CD4-positive, alpha-beta T cell (primary cell): ENCODE results near the gene MPRIP. TPM values are rescaled to one million over a fixed set of nuclear protein-coding genes. Genes with fewer than 3 reads are reported as not detected.

Source experiments
- ATAC-seq: fragments of 200-7000 bp; cut with Tn5 transposase; one replicate; pipeline ENCODE4 v1.10.0; 2022; ENCODE audit warnings: mild to moderate bottlenecking; ENCODE audit not compliant: poor library complexity
- CTCF ChIA-PET: fragments of 350-600 bp; sonication (Branson Sonifier 250); formaldehyde crosslinking; loops from one replicate; lab custom pipeline; 2021; ENCODE audit warnings: antibody characterized with exemption, inconsistent platforms; lab: Charles Lee
- POLR2A ChIA-PET: fragments of 350-600 bp; sonication (Branson Sonifier 250); formaldehyde crosslinking; loops from one replicate; lab custom pipeline; 2021; ENCODE audit warnings: antibody characterized with exemption, inconsistent platforms; lab: Charles Lee
- DNase-seq, 14 experiments: peaks; one replicate each; pipeline ENCODE4 v3.0.0-alpha.2; 2013 to 2020; ENCODE audit warnings: mixed read lengths in 2 of 14
- H3K27ac ChIP-seq, 2 donors: one replicate each; pipeline versions ENCODE4 v1.5.1 to v1.7.0; 2013; ENCODE audit warnings: low read length in 2 of 2, low read depth in 1 of 2, mild to moderate bottlenecking in 1 of 2
- H3K27me3 ChIP-seq, 2 experiments: 1 replicate in 1 of 2; 2 replicates in 1 of 2; pipeline versions ENCODE4 v1.6.1 to v1.7.0; 2013; ENCODE audit warnings: low read length in 2 of 2, control low read depth in 1 of 2, mild to moderate bottlenecking in 1 of 2, moderate library complexity in 1 of 2; ENCODE audit not compliant: insufficient read depth in 2 of 2, control insufficient read depth in 1 of 2
- H3K36me3 ChIP-seq: one replicate; pipeline ENCODE4 v1.6.1; 2013; ENCODE audit warnings: low read length, control low read depth; ENCODE audit not compliant: insufficient read depth
- H3K4me1 ChIP-seq: one replicate; pipeline ENCODE4 v1.6.1; 2013; ENCODE audit warnings: low read length, control low read depth; ENCODE audit not compliant: insufficient read depth
- H3K4me3 ChIP-seq: one replicate; pipeline ENCODE4 v1.5.1; 2013; ENCODE audit warnings: mild to moderate bottlenecking, low read length, moderate library complexity
- H3K9me3 ChIP-seq, 2 experiments: 1 replicate in 1 of 2; 2 replicates in 1 of 2; pipeline versions ENCODE4 v1.6.1 to v1.7.0; 2013; ENCODE audit warnings: low read length in 2 of 2, mild to moderate bottlenecking in 2 of 2, control low read depth in 1 of 2, moderate library complexity in 1 of 2; ENCODE audit not compliant: control insufficient read depth in 1 of 2, insufficient read depth in 1 of 2
- H3K27ac Mint-ChIP-seq: one replicate; pipeline ENCODE4 v1.8.0; 2020; ENCODE audit warnings: mixed read lengths
- H3K27me3 Mint-ChIP-seq: one replicate; pipeline ENCODE4 v1.8.0; 2021; ENCODE audit warnings: mixed read lengths
- H3K36me3 Mint-ChIP-seq: one replicate; pipeline ENCODE4 v1.8.0; 2021; ENCODE audit warnings: low read depth, mixed read lengths
- H3K4me1 Mint-ChIP-seq: one replicate; pipeline ENCODE4 v1.8.0; 2021; ENCODE audit warnings: low read depth, mixed read lengths
- H3K4me3 Mint-ChIP-seq: one replicate; pipeline ENCODE4 v1.8.0; 2020; ENCODE audit warnings: mild to moderate bottlenecking, mixed read lengths
- H3K9me3 Mint-ChIP-seq: one replicate; pipeline ENCODE4 v1.8.0; 2020; ENCODE audit warnings: mixed read lengths
- intact Hi-C, 2 experiments: fragments of 100-400 bp; cut with DNase I in 1 of 2; cut with micrococcal nuclease in 1 of 2; formaldehyde crosslinking; loops; one replicate each; pipeline versions ENCODE4 v1.15.1 to v1.9.0; 2023 to 2025; cut with DNase I, micrococcal nuclease
- total RNA-seq, 174 experiments: library from RNA in 2 of 174; stranded (reverse) in 2 of 174; gene quantifications; one replicate each; pipeline ENCODE4 v1.2.3 and lab custom pipeline; 2021 to 2026
- TF ChIP-seq, protein P1 (sequence below): fragments of 200-600 bp; IDR thresholded peaks from one replicate; pipeline ENCODE4 v1.8.0; 2022; ENCODE audit warnings: antibody characterized with exemption, mild to moderate bottlenecking

MPRIP gene
- total RNA-seq, 2 experiments from 2014 or later = 176 to 188 TPM

DNA sequence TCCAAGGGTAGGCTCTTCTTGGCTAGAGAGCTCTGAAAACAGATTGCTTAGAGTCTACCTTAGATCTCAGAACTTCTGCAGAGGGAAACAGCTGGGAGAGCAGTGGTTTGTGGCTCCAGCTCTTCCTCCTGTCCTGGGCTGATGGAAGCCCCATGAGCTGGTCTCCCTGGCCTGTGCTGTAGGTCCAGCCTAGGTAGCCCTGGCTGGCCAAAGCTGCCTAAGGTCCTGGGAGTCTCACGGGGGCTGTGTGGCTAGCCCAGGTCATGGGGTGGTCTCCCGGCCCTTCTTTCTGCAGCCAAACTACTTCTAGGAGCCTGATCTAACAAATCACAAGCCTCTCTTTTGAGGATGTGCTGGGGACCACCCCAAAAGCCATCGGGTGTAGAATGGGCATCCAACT lies 75.7 kb downstream of the MPRIP start:
- Mint-ChIP-seq H3K27ac (peak overlapping the region; percentile 92), H3K4me3 (no peak overlapping the region), H3K9me3 (no peaks in the 10 kb centered on the region), H3K27me3 (no peaks in the 10 kb centered on the region), H3K4me1 (peaks cover 90% of the 10 kb centered on the region), H3K36me3 (no peaks in the 10 kb centered on the region)
- POLR2A ChIA-PET = interaction anchor here (1.0 kb wide), 1 partner anchor 24 kb away, joined by 4 read pairs; no protein-coding TSS in a partner anchor
- no peak for DNase-seq
- H3K27ac ChIP-seq = peak overlapping the region; percentile 51 to 90
- H3K4me1 ChIP-seq = peaks cover 79% of the 10 kb centered on the region
- no peak overlapping the region for H3K4me3 ChIP-seq
- no peak for ATAC-seq
- TF ChIP-seq, protein P1, sequence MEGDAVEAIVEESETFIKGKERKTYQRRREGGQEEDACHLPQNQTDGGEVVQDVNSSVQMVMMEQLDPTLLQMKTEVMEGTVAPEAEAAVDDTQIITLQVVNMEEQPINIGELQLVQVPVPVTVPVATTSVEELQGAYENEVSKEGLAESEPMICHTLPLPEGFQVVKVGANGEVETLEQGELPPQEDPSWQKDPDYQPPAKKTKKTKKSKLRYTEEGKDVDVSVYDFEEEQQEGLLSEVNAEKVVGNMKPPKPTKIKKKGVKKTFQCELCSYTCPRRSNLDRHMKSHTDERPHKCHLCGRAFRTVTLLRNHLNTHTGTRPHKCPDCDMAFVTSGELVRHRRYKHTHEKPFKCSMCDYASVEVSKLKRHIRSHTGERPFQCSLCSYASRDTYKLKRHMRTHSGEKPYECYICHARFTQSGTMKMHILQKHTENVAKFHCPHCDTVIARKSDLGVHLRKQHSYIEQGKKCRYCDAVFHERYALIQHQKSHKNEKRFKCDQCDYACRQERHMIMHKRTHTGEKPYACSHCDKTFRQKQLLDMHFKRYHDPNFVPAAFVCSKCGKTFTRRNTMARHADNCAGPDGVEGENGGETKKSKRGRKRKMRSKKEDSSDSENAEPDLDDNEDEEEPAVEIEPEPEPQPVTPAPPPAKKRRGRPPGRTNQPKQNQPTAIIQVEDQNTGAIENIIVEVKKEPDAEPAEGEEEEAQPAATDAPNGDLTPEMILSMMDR = no peak
- H3K9me3 ChIP-seq = no peaks in the 10 kb centered on the region
- CTCF ChIA-PET = no interaction called here
- no peaks in the 10 kb centered on the region for H3K27me3 ChIP-seq
- intact Hi-C loops = loop anchor here in 1 of 2 experiments (5.0 kb wide), 1 partner anchor 36 kb away; no protein-coding TSS in a partner anchor
- no peaks in the 10 kb centered on the region for H3K36me3 ChIP-seq

GRCh38 chr17:17118399-17118798 lies 76.1 kb downstream of the MPRIP start:
- Histone ChIP-seq H3K36me3 (no peaks in the 10 kb centered on the region), H3K4me1 (peaks cover 82% of the 10 kb centered on the region), H3K9me3 (no peaks in the 10 kb centered on the region), H3K27ac (peak overlapping the region; percentile 51 to 90), H3K4me3 (no peak overlapping the region), H3K27me3 (no peaks in the 10 kb centered on the region)
- no peak for ATAC-seq
- Mint-ChIP-seq H3K27ac (peak overlapping the region; percentile 92), H3K4me3 (no peak overlapping the region), H3K9me3 (no peaks in the 10 kb centered on the region), H3K27me3 (no peaks in the 10 kb centered on the region), H3K36me3 (no peaks in the 10 kb centered on the region), H3K4me1 (peaks cover 88% of the 10 kb centered on the region)
- intact Hi-C loops = loop anchor here in 1 of 2 experiments (5.0 kb wide), 1 partner anchor 36 kb away; no protein-coding TSS in a partner anchor
- DNase-seq = no peak
- ChIA-PET CTCF (interaction anchor here (1.4 kb wide), 1 partner anchor 9 kb away, joined by 3 read pairs; no protein-coding TSS in a partner anchor), POLR2A (interaction anchor here (1.0 kb wide), 1 partner anchor 23 kb away, joined by 4 read pairs; no protein-coding TSS in a partner anchor)
- TF ChIP-seq, protein P1 = no peak

GRCh38 chr17:17119106-17119505 lies 76.8 kb downstream of the MPRIP start:
- CTCF ChIA-PET = interaction anchor here (1.4 to 2.2 kb wide), 2 partner anchors 10 to 23 kb away, joined by 3 to 8 read pairs; no protein-coding TSS in a partner anchor
- Mint-ChIP-seq H3K36me3 (no peaks in the 10 kb centered on the region), H3K9me3 (no peaks in the 10 kb centered on the region), H3K27me3 (no peaks in the 10 kb centered on the region), H3K27ac (peak overlapping the region; percentile 92), H3K4me1 (peaks cover 88% of the 10 kb centered on the region), H3K4me3 (peak overlapping the region; percentile 64)
- peak overlapping the region; percentile 51 to 90 for H3K27ac ChIP-seq
- H3K4me1 ChIP-seq = peaks cover 88% of the 10 kb centered on the region
- H3K9me3 ChIP-seq = no peaks in the 10 kb centered on the region
- H3K27me3 ChIP-seq = no peaks in the 10 kb centered on the region
- intact Hi-C loops = loop anchor here in 1 of 2 experiments (5.0 kb wide), 1 partner anchor 37 kb away; no protein-coding TSS in a partner anchor
- DNase-seq = no peak
- POLR2A ChIA-PET = interaction anchor here (0.7 to 1.5 kb wide), 7 partner anchors 23 to 118 kb away, joined by 3 to 5 read pairs (median 3); partner anchors contain the start of genes FLCN and MPRIP
- H3K4me3 ChIP-seq = no peak overlapping the region
- TF ChIP-seq, protein P1 = no peak
- no peaks in the 10 kb centered on the region for H3K36me3 ChIP-seq
- no peak for ATAC-seq
